22Rv1 (cell line): ENCODE data around the gene MRPL41.

ENCODE experiments used
- ZFX ChIP-seq: fragments of 450-650 bp; IDR thresholded peaks from 2 replicates; pipeline ENCODE4 v1.6.1; 2017; ENCODE audit warnings: antibody characterized with exemption, borderline replicate concordance
- TF ChIP-seq, protein P1 (sequence below): fragments of 450-650 bp; IDR thresholded peaks from 2 replicates; pipeline ENCODE4 v1.5.1; 2017; ENCODE audit warnings: mild to moderate bottlenecking

DNA sequence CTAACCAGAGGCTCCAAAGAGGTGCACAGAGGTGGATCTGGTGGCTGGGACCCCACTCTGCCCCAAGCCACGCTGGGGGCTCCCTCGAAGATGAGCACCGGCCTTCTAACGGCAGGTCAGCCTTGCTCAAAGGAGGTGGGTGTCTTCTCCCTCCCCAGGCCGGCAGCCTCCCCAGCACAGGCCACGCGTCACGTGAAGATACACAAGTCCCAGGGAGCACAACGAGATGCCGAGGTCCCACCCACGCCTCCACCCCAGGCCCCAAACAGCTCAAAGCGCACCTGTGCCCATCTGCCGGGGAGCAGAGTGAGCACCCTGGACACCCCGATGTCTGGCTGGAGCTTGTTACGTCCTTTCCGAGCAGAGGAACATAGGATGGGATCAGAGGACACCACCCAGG, 13.6 kb upstream of the MRPL41 start:
- TF ChIP-seq, protein P1, sequence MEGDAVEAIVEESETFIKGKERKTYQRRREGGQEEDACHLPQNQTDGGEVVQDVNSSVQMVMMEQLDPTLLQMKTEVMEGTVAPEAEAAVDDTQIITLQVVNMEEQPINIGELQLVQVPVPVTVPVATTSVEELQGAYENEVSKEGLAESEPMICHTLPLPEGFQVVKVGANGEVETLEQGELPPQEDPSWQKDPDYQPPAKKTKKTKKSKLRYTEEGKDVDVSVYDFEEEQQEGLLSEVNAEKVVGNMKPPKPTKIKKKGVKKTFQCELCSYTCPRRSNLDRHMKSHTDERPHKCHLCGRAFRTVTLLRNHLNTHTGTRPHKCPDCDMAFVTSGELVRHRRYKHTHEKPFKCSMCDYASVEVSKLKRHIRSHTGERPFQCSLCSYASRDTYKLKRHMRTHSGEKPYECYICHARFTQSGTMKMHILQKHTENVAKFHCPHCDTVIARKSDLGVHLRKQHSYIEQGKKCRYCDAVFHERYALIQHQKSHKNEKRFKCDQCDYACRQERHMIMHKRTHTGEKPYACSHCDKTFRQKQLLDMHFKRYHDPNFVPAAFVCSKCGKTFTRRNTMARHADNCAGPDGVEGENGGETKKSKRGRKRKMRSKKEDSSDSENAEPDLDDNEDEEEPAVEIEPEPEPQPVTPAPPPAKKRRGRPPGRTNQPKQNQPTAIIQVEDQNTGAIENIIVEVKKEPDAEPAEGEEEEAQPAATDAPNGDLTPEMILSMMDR, result no peak
- no peak for TF ChIP-seq ZFX
